Measurements from ENCODE around the gene NEK5.

GRCh38 chr13:52141299-52141698 lies 12.4 kb upstream of the NEK5 start:
- TF ChIP-seq POU6F1 (CRISPR knock-in tag; IDR thresholded peaks at IDR 0.05; ENCODE audit: borderline replicate concordance, low read depth), result no peak
- no peak for TF ChIP-seq ZFP3 (CRISPR knock-in tag; IDR thresholded peaks at IDR 0.05)
- no peak for TF ChIP-seq OSR1 (CRISPR knock-in tag; IDR thresholded peaks at IDR 0.05)
- TF ChIP-seq ZFP30 (CRISPR knock-in tag; IDR thresholded peaks at IDR 0.05), result no peak
- TF ChIP-seq, protein P1, sequence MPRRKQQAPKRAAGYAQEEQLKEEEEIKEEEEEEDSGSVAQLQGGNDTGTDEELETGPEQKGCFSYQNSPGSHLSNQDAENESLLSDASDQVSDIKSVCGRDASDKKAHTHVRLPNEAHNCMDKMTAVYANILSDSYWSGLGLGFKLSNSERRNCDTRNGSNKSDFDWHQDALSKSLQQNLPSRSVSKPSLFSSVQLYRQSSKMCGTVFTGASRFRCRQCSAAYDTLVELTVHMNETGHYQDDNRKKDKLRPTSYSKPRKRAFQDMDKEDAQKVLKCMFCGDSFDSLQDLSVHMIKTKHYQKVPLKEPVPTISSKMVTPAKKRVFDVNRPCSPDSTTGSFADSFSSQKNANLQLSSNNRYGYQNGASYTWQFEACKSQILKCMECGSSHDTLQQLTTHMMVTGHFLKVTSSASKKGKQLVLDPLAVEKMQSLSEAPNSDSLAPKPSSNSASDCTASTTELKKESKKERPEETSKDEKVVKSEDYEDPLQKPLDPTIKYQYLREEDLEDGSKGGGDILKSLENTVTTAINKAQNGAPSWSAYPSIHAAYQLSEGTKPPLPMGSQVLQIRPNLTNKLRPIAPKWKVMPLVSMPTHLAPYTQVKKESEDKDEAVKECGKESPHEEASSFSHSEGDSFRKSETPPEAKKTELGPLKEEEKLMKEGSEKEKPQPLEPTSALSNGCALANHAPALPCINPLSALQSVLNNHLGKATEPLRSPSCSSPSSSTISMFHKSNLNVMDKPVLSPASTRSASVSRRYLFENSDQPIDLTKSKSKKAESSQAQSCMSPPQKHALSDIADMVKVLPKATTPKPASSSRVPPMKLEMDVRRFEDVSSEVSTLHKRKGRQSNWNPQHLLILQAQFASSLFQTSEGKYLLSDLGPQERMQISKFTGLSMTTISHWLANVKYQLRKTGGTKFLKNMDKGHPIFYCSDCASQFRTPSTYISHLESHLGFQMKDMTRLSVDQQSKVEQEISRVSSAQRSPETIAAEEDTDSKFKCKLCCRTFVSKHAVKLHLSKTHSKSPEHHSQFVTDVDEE (CRISPR knock-in tag; IDR thresholded peaks at IDR 0.05), result no peak

Measured in SK-N-SH treated with all-trans-retinoic acid at 6 μM for 48 hours (cell line).